ENCODE measurements around the gene NPS.

The NPS gene

GRCh38 chr10:127552446-127552845 lies 3.3 kb downstream of the NPS start:
- TF ChIP-seq CTCF (IDR thresholded peaks at IDR 0.05; ENCODE audit: insufficient read depth, low read depth, low read length, missing control alignments): no peak
- no peak overlapping the region for H3K4me3 ChIP-seq (ENCODE audit: low read length)
- peak; percentile 3 for DNase-seq (ENCODE audit: low read depth)

GRCh38 chr10:127553417-127553816 lies 4.3 kb downstream of the NPS start:
- TF ChIP-seq CTCF (IDR thresholded peaks at IDR 0.05; ENCODE audit: insufficient read depth, low read depth, low read length, missing control alignments): no peak
- no peak for DNase-seq (ENCODE audit: low read depth)
- H3K4me3 ChIP-seq (ENCODE audit: low read length): no peak overlapping the region

GRCh38 chr10:127556916-127557315 lies 7.8 kb downstream of the NPS start:
- TF ChIP-seq CTCF (IDR thresholded peaks at IDR 0.05; ENCODE audit: insufficient read depth, low read depth, low read length, missing control alignments): no peak
- no peak overlapping the region for H3K4me3 ChIP-seq (ENCODE audit: low read length)
- DNase-seq (ENCODE audit: low read depth): peak; percentile 7

- no peak overlapping the region for H3K4me3 ChIP-seq (ENCODE audit: low read length)
- no peak for DNase-seq (ENCODE audit: low read depth)
- TF ChIP-seq CTCF (IDR thresholded peaks at IDR 0.05; ENCODE audit: insufficient read depth, low read depth, low read length, missing control alignments): no peak
Observed at GRCh38 chr10:127561647-127562046, 12.5 kb downstream of the NPS start.

GRCh38 chr10:127563718-127564553 lies 14.8 kb downstream of the NPS start:
- H3K4me3 ChIP-seq (ENCODE audit: low read length): no peak overlapping the region
- peak; percentile 18 for TF ChIP-seq CTCF (IDR thresholded peaks at IDR 0.05; ENCODE audit: insufficient read depth, low read depth, low read length, missing control alignments)
- DNase-seq (ENCODE audit: low read depth): peak; percentile 5

- no peak for DNase-seq (ENCODE audit: low read depth)
- no peak for TF ChIP-seq CTCF (IDR thresholded peaks at IDR 0.05; ENCODE audit: insufficient read depth, low read depth, low read length, missing control alignments)
- H3K4me3 ChIP-seq (ENCODE audit: low read length): no peak overlapping the region
Observed at GRCh38 chr10:127564644-127565043, 15.5 kb downstream of the NPS start.

- H3K4me3 ChIP-seq (ENCODE audit: low read length): no peak overlapping the region
- no peak for TF ChIP-seq CTCF (IDR thresholded peaks at IDR 0.05; ENCODE audit: insufficient read depth, low read depth, low read length, missing control alignments)
Observed at GRCh38 chr10:127565583-127565982, 16.5 kb downstream of the NPS start.

More at GRCh38 chr10:127565583-127565982, 16.5 kb downstream of the NPS start:
- DNase-seq (ENCODE audit: low read depth): no peak
